Lower lobe of right lung (tissue), 2 donors: ENCODE measurements around the gene MGAM2. TPM values are rescaled to one million over a fixed set of nuclear protein-coding genes. Genes with fewer than 3 reads are reported as not detected.
A peak's percentile ranks its signal among the peaks of the same experiment; 100 is the strongest.

ENCODE experiments used
- ATAC-seq, 2 donors: fragments of 200-7000 bp; cut with Tn5 transposase; one replicate each; pipeline ENCODE4 v1.9.1; 2020 to 2022; ENCODE audit warnings: mild to moderate bottlenecking in 2 of 2, moderate library complexity in 2 of 2
- DNase-seq: peaks from one replicate; pipeline ENCODE4 v3.0.0-alpha.2; 2020
- H3K27ac ChIP-seq: fragments of 200-600 bp; one replicate; pipeline ENCODE4 v1.8.0; 2022
- H3K27me3 ChIP-seq: fragments of 200-600 bp; one replicate; pipeline ENCODE4 v1.8.0; 2022; ENCODE audit warnings: low read depth
- H3K36me3 ChIP-seq: fragments of 200-600 bp; one replicate; pipeline ENCODE4 v1.8.0; 2022; ENCODE audit warnings: mild to moderate bottlenecking
- H3K4me1 ChIP-seq: fragments of 200-600 bp; one replicate; pipeline ENCODE4 v1.8.0; 2022
- H3K4me3 ChIP-seq: fragments of 200-600 bp; one replicate; pipeline ENCODE4 v1.8.0; 2022; ENCODE audit warnings: mild to moderate bottlenecking
- H3K9me3 ChIP-seq: fragments of 200-600 bp; one replicate; pipeline ENCODE4 v1.8.0; 2022
- CTCF ChIP-seq: fragments of 200-600 bp; IDR thresholded peaks from one replicate; pipeline ENCODE4 v1.8.0; 2022; ENCODE audit warnings: antibody characterized with exemption, mild to moderate bottlenecking
- intact Hi-C: fragments of 100-400 bp; cut with DNase I; formaldehyde crosslinking; loops from one replicate; pipeline ENCODE4 v1.11.0; 2022
- total RNA-seq: library from RNA; stranded (reverse); fragmentation: NEBNext Ultra II Directional; extraction: Animal tissue kit (Norgen Biotek cat#: 25700); gene quantifications from one replicate; pipeline ENCODE4 v1.2.1, GENCODE V29; 2021
- donor health status: DM: no; HTN: yes; CAD: no; lungs with severe emphysema.

MGAM2 gene
- total RNA-seq, 1 donor from 2014 or later = 1.4 TPM

- no peak for TF ChIP-seq CTCF
Observed at GRCh38 chr7:142185069-142185468, 73.6 kb downstream of the MGAM2 start.

GRCh38 chr7:142185801-142186200 is 74.3 kb downstream of the MGAM2 start:
- intact Hi-C loops = no loop called here

More at GRCh38 chr7:142185069-142185468, 73.6 kb downstream of the MGAM2 start:
- Histone ChIP-seq H3K4me1 (peaks cover 4% of the 10 kb centered on the region), H3K9me3 (no peaks in the 10 kb centered on the region), H3K4me3 (no peak overlapping the region), H3K36me3 (no peaks in the 10 kb centered on the region), H3K27ac (no peak overlapping the region), H3K27me3 (no peaks in the 10 kb centered on the region)
- intact Hi-C loops = no loop called here
- DNase-seq (no peak), ATAC-seq (peak in 1 of 2 donors; percentile 60)

GRCh38 chr7:142188154-142188553 is 76.6 kb downstream of the MGAM2 start:
- Histone ChIP-seq H3K27me3 (no peaks in the 10 kb centered on the region), H3K4me3 (no peak overlapping the region), H3K4me1 (peaks cover 4% of the 10 kb centered on the region), H3K27ac (no peak overlapping the region), H3K9me3 (no peaks in the 10 kb centered on the region), H3K36me3 (no peaks in the 10 kb centered on the region)
- intact Hi-C loops = no loop called here
- no peak for TF ChIP-seq CTCF
- no peak for ATAC-seq
- no peak for DNase-seq

More at GRCh38 chr7:142185801-142186200, 74.3 kb downstream of the MGAM2 start:
- DNase-seq = no peak
- no peak for ATAC-seq
- no peaks in the 10 kb centered on the region for H3K27me3 ChIP-seq
- no peak overlapping the region for H3K4me3 ChIP-seq
- H3K36me3 ChIP-seq = no peaks in the 10 kb centered on the region
- H3K9me3 ChIP-seq = no peaks in the 10 kb centered on the region
- H3K4me1 ChIP-seq = peaks cover 4% of the 10 kb centered on the region
- no peak overlapping the region for H3K27ac ChIP-seq
- TF ChIP-seq CTCF = no peak

GRCh38 chr7:142188846-142189245 is 77.3 kb downstream of the MGAM2 start:
- ATAC-seq (no peak), DNase-seq (no peak)
- H3K4me1 ChIP-seq = peaks cover 4% of the 10 kb centered on the region
- no peaks in the 10 kb centered on the region for H3K36me3 ChIP-seq
- TF ChIP-seq CTCF = peak; percentile 36
- H3K27ac ChIP-seq = no peak overlapping the region
- no peaks in the 10 kb centered on the region for H3K27me3 ChIP-seq
- H3K4me3 ChIP-seq = no peak overlapping the region
- intact Hi-C loops = no loop called here
- H3K9me3 ChIP-seq = no peaks in the 10 kb centered on the region

GRCh38 chr7:142194201-142194600 is 82.7 kb downstream of the MGAM2 start:
- intact Hi-C loops = no loop called here
- H3K9me3 ChIP-seq = no peaks in the 10 kb centered on the region
- no peak overlapping the region for H3K27ac ChIP-seq
- no peak for TF ChIP-seq CTCF
- no peaks in the 10 kb centered on the region for H3K27me3 ChIP-seq
- no peaks in the 10 kb centered on the region for H3K36me3 ChIP-seq
- no peak for ATAC-seq
- H3K4me3 ChIP-seq = no peak overlapping the region
- no peak for DNase-seq
- H3K4me1 ChIP-seq = no peaks in the 10 kb centered on the region
